Measurements from ENCODE around the gene NEDD4L. TPM values are rescaled to one million over a fixed set of nuclear protein-coding genes. Genes with fewer than 3 reads are reported as not detected.

The NEDD4L gene
- total and polyA plus RNA-seq, 10 of the 15 experiments (the other 5 are each of a cell fraction or from before 2014, with no cell fraction given): 7.4 to 24.0 (median 17.7) TPM

DNA sequence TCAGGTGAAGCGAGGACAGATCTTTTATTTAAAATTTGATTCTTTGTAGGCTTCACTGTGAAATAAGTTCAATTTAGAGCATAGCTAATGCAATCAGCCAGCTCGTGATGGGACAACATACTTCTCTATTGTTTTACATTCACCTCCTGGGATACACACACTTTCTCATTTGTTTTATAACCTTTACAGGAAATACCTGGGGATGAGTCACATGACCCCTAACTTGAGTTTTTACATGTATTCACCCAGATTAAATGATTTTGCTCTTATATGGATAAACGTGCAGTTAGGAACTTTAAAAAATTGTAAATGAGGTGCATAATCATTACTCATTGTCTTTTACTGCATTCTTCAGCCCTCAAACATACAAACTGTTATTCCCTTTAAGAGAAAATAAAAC, 152.1 kb downstream of the NEDD4L start:
- no peak for TF ChIP-seq RELA (IDR thresholded peaks at IDR 0.05; ENCODE audit: borderline replicate concordance, partially characterized antibody)
- peak; percentile 61 for TF ChIP-seq RAD51 (IDR thresholded peaks at IDR 0.05)
- in situ Hi-C loops (cut with MboI) (no loop called here), intact Hi-C loops (cut with micrococcal nuclease; ENCODE audit: unreplicated experiment) (loop anchor here (10.0 kb wide), 1 partner anchor 299 kb away; no protein-coding TSS in a partner anchor)
- FAIRE-seq (no peak), DNase-seq (ENCODE audit: low read depth, low spot score) (no peak), ATAC-seq (0 out of 3 replicates have a peak, but pooled peaks have one; percentile 6)
- Histone ChIP-seq H2AFZ (ENCODE audit: control insufficient read depth, low read depth, low read length) (no peak overlapping the region), H4K20me1 (ENCODE audit: control insufficient read depth, insufficient read depth) (no peaks in the 10 kb centered on the region), H3K27me3 (replicated peaks in 1 of 2; ENCODE audit: control insufficient read depth in 2 of 2, insufficient read depth in 2 of 2, low read length in 1 of 2) (no peaks in the 10 kb centered on the region), H3K4me1 (ENCODE audit: control insufficient read depth, insufficient read depth, low read length) (no peaks in the 10 kb centered on the region), H3K9me3 (replicated peaks; ENCODE audit: control insufficient read depth, insufficient read depth, low read length) (no peaks in the 10 kb centered on the region), H3K9ac (ENCODE audit: control insufficient read depth, insufficient read depth, low read length) (no peak overlapping the region), H3K27ac (ENCODE audit: control insufficient read depth, insufficient read depth) (no peak overlapping the region), H3K79me2 (ENCODE audit: control insufficient read depth, insufficient read depth, low read length) (no peaks in the 10 kb centered on the region), H3K4me2 (ENCODE audit: control insufficient read depth, insufficient read depth) (0 out of 2 replicates have a peak overlapping the region, but pooled peaks have one; percentile 49), H3K4me3 (no peak overlapping the region), H3K36me3 (ENCODE audit: control insufficient read depth in 2 of 2, insufficient read depth in 2 of 2, low read length in 1 of 2) (no peaks in the 10 kb centered on the region)
- BruUV-seq (replicated peaks): TSS peak; percentile 63
- ChIA-PET SMC1A (ENCODE audit: uncharacterized antibody, unreplicated experiment) (interaction anchor here (0.7 to 8.2 kb wide), 19 partner anchors 9 to 142 kb away, joined by 3 to 114 read pairs (median 4); no protein-coding TSS in a partner anchor), POLR2A (interaction anchor here (0.6 to 1.4 kb wide), 3 partner anchors 9 to 127 kb away, joined by 3 to 15 read pairs (median 5); no protein-coding TSS in a partner anchor), RAD21 (ENCODE audit: unreplicated experiment) (interaction anchor here (0.7 to 8.1 kb wide), 15 partner anchors 10 to 314 kb away, joined by 3 to 70 read pairs (median 5); no protein-coding TSS in a partner anchor), CTCF (interaction anchor here (0.7 to 8.2 kb wide), 15 partner anchors 9 to 572 kb away, joined by 3 to 70 read pairs (median 5); partner anchors contain the start of gene NEDD4L)
- 28% methylated on average over 3 of the region's 3 CpGs for whole genome bisulfite sequencing (ENCODE audit: insufficient coverage, insufficient replicate concordance, low lambda C conversion rate, missing lambda C conversion rate)

DNA sequence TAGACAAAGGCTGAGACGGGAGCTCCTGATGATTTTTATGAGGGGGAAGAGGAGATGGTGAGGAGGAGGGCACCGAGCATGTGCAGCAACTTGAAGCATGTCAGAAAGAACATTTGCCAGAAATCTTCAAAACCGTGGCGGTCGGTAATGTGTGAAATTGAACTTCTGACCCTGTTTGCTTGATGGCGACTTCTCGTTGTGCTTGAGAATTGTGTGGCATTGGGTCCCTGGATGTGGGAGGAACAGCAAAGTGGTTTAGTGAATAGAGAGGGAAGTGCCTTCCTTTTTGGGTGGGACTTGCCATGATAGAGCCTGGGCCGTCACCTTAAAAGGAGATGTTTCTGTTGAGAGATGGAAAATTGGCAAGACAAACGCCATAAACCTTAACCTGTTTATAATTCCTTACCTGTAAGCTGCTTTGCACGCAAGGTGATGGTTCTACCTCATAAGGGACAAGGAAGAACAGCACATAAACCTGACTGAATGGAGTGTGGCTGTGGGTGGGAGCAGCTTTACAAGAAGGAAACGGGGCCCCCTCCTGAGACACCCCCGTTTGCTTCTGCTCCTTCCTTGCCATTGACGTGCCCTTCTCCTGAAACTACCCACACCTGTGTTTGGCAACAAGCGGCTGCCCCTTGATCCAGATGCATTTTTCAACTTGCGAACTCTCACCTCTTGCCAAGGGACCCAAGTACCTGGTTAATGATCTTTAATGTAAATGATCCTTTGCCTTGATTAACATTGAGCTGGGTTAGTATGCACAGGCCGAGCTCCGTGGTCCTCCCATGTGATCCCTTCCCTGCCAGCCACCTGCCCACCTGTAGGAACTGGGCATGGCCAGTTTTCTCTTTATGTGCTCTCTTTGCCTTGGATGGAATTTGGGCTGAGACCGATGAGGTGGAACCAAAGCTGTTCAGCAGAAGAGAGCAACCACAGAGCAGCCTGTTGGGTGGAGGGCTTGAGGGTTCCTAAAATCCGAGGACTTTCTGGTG, 153.2 kb downstream of the NEDD4L start:
- Histone ChIP-seq H3K4me2 (ENCODE audit: control insufficient read depth, insufficient read depth) (no peak overlapping the region), H4K20me1 (ENCODE audit: control insufficient read depth, insufficient read depth) (no peaks in the 10 kb centered on the region), H3K9ac (ENCODE audit: control insufficient read depth, insufficient read depth, low read length) (no peak overlapping the region), H3K36me3 (ENCODE audit: control insufficient read depth in 2 of 2, insufficient read depth in 2 of 2, low read length in 1 of 2) (no peaks in the 10 kb centered on the region), H3K79me2 (ENCODE audit: control insufficient read depth, insufficient read depth, low read length) (no peaks in the 10 kb centered on the region), H3K4me1 (ENCODE audit: control insufficient read depth, insufficient read depth, low read length) (no peaks in the 10 kb centered on the region), H3K9me3 (replicated peaks; ENCODE audit: control insufficient read depth, insufficient read depth, low read length) (no peaks in the 10 kb centered on the region), H3K27ac (ENCODE audit: control insufficient read depth, insufficient read depth) (no peak overlapping the region), H2AFZ (ENCODE audit: control insufficient read depth, low read depth, low read length) (no peak overlapping the region), H3K4me3 (no peak overlapping the region), H3K27me3 (replicated peaks in 1 of 2; ENCODE audit: control insufficient read depth in 2 of 2, insufficient read depth in 2 of 2, low read length in 1 of 2) (no peaks in the 10 kb centered on the region)
- ChIA-PET RAD21 (ENCODE audit: unreplicated experiment) (interaction anchor here (0.6 to 8.1 kb wide), 13 partner anchors 9 to 357 kb away, joined by 3 to 70 read pairs (median 5); no protein-coding TSS in a partner anchor), CTCF (interaction anchor here (0.7 to 5.4 kb wide), 10 partner anchors 15 to 567 kb away, joined by 3 to 27 read pairs (median 4); no protein-coding TSS in a partner anchor), SMC1A (ENCODE audit: uncharacterized antibody, unreplicated experiment) (interaction anchor here (0.7 to 8.2 kb wide), 7 partner anchors 8 to 141 kb away, joined by 3 to 114 read pairs (median 4); no protein-coding TSS in a partner anchor), POLR2A (interaction anchor here (0.6 to 1.7 kb wide), 6 partner anchors 8 to 79 kb away, joined by 3 to 7 read pairs (median 4); no protein-coding TSS in a partner anchor)
- ATAC-seq (no peak), FAIRE-seq (no peak), DNase-seq (ENCODE audit: low read depth, low spot score) (no peak)
- in situ Hi-C loops (cut with MboI): no loop called here
- WGBS (ENCODE audit: insufficient coverage, insufficient replicate concordance, low lambda C conversion rate, missing lambda C conversion rate): 53% methylated on average over 19 of the region's 19 CpGs
- intact Hi-C loops (cut with micrococcal nuclease; ENCODE audit: unreplicated experiment): loop anchor here (10.0 kb wide), 1 partner anchor 298 kb away; no protein-coding TSS in a partner anchor
- BruUV-seq (replicated peaks): no TSS peak
- TF ChIP-seq BRCA1 (IDR thresholded peaks at IDR 0.05; ENCODE audit: low read depth, low read length): no peak
- TF ChIP-seq ZSCAN29 (IDR thresholded peaks at IDR 0.05): no peak
- no peak for TF ChIP-seq NFYB (IDR thresholded peaks at IDR 0.05; ENCODE audit: insufficient read depth, low read depth, low read length)
- TF ChIP-seq, protein P1, sequence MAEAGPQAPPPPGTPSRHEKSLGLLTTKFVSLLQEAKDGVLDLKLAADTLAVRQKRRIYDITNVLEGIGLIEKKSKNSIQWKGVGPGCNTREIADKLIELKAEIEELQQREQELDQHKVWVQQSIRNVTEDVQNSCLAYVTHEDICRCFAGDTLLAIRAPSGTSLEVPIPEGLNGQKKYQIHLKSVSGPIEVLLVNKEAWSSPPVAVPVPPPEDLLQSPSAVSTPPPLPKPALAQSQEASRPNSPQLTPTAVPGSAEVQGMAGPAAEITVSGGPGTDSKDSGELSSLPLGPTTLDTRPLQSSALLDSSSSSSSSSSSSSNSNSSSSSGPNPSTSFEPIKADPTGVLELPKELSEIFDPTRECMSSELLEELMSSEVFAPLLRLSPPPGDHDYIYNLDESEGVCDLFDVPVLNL (IDR thresholded peaks at IDR 0.05; ENCODE audit: low read depth, low read length): no peak
- TF ChIP-seq, protein P2, sequence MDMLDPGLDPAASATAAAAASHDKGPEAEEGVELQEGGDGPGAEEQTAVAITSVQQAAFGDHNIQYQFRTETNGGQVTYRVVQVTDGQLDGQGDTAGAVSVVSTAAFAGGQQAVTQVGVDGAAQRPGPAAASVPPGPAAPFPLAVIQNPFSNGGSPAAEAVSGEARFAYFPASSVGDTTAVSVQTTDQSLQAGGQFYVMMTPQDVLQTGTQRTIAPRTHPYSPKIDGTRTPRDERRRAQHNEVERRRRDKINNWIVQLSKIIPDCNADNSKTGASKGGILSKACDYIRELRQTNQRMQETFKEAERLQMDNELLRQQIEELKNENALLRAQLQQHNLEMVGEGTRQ (IDR thresholded peaks at IDR 0.05; ENCODE audit: borderline replicate concordance, low read depth, low read length): no peak
- TF ChIP-seq, protein P3, sequence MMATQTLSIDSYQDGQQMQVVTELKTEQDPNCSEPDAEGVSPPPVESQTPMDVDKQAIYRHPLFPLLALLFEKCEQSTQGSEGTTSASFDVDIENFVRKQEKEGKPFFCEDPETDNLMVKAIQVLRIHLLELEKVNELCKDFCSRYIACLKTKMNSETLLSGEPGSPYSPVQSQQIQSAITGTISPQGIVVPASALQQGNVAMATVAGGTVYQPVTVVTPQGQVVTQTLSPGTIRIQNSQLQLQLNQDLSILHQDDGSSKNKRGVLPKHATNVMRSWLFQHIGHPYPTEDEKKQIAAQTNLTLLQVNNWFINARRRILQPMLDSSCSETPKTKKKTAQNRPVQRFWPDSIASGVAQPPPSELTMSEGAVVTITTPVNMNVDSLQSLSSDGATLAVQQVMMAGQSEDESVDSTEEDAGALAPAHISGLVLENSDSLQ (IDR thresholded peaks at IDR 0.05): no peak
- TF ChIP-seq MXI1 (IDR thresholded peaks at IDR 0.05; ENCODE audit: low read depth, low read length): no peak
- no peak for TF ChIP-seq CBFB (IDR thresholded peaks at IDR 0.05; ENCODE audit: low read depth)
- TF ChIP-seq HDGF (IDR thresholded peaks at IDR 0.05): no peak
